NCI-H345 treated with DMSO at 0.1 percent for 48 hours (cell line): ENCODE measurements around the gene KNDC1.
"Not testable (repeated sequence)": the region's sequence is repeated elsewhere in the genome, so short reads cannot be mapped to it uniquely, and the experiment has no call there.

Experiments used
- DNase-seq: peaks from one replicate; lab custom pipeline; 2025; ENCODE audit not compliant: unreplicated experiment; lab: John Stamatoyannopoulos, UW

KNDC1 gene, protein sequence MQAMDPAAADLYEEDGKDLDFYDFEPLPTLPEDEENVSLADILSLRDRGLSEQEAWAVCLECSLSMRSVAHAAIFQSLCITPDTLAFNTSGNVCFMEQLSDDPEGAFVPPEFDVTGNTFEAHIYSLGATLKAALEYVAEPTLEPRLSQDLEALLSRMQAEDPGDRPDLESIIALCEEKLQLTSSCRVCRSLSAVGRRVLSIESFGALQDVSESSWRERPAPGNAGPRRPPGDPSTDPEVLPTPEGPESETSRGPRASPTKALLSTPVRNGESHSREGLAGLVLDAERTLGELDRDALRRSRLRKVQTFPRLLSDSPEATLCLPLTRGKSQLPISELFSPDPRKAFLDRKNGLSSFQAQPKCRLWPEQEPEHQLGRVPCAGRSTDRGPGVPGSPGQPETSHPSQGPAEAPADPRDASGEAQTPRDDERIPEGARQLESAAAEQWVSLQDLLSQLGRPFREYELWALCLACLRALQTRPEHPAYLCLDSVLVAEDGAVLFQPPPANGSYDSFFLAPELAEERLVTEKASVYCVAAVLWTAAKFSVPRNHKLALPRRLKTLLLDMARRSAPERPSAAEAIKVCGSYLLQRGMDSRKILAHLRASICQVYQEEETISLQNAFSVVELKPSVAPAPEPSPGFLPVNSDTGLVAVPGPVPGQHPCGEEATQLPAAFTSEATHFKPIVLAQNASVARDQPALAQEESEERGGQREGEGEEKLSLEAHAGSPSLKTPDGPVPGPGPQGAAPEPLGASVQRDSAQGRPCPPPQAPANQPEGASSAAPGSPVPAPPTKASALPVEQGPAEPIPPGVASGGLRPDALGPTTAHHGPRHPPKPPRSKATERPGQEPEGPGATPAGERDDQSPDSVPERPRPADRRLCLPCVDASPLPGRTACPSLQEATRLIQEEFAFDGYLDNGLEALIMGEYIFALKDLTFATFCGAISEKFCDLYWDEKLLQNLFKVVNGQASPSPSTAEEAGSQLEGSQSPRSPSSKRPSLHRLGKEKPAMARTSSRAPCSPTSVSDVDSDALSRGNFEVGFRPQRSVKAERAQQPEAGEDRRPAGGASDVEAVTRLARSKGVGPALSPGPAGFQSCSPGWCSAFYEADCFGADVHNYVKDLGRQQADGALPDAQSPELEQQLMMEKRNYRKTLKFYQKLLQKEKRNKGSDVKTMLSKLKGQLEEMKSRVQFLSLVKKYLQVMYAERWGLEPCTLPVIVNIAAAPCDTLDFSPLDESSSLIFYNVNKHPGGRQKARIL (N-terminal part only)

DNA sequence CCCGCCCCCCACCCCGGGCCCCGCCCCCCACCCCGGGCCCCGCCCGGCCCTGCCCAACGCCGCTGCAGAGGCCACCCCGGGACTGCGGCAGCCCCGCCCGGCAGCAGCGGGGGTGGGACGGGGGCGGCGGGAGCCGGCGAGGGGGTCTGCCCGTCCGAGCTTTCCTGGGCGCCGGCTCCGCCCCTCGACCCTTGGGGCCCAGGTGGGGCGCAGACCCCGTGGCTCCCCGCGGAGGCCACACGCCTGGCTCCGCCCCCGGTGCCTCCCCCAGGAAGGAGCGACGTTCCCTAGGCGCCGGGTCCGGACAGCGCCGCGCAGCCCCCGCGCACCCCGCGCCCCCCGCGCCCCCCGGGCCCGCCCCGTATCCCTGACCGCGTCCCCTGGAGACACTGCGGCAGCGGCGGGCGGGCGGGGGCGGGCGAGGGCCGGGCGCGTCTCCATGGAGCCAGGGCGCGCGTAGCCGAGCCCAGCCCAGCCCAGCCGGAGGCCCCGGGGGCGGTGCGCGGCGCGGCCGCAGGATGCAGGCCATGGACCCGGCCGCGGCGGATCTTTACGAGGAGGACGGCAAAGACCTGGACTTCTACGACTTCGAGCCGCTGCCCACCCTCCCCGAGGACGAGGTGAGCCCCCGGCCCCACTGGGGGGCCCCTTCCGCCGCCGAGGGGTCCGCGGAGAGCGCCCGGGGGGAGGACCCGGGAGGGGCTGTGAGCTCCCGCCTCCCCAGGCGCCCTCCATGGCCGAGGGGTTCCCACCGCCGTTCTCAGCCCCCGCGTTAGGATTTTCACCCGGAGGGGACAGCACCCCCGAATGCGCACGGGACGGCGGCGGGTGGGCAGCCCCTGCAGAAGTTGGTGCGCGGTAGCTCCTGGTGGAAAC, at the start of gene KNDC1:
Gene KNDC1 (plus strand): TSS at position 270 of the 876 bp plus-strand sequence. CDS start 249 bp downstream, at position 519.
- DNase-seq, result no peak

DNA sequence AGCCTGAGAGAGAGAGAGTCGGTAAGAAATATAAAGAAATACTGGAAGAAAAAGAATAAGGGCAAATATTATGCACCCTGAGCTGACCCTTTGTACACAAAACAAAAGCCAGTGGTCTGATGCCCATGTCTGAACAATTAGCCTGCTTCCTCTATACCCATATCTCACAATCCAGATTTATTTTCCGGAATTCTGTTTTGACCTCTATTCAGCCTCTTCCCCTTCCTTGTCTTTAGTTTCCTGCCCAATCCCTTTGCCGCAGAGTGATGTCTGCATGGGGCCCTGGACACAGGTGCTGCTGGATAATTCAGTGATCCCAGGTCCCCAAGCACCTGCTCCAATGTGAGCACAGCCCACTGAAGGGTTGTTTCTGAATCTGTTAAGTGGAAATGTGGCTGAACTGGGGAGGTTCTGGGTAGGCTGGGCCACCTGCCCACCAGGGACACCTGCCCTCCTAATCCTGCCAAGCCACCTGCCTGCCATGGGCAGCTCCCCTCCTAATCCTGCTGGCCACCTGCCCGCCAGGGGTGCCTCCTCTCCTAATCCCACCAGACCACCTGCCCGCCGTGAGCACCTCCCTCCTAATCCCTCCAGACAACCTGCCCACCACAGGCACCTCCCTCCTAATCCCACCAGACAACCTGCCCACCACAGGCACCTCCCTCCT, 49.3 kb upstream of the KNDC1 start:
- no peak for DNase-seq

DNA sequence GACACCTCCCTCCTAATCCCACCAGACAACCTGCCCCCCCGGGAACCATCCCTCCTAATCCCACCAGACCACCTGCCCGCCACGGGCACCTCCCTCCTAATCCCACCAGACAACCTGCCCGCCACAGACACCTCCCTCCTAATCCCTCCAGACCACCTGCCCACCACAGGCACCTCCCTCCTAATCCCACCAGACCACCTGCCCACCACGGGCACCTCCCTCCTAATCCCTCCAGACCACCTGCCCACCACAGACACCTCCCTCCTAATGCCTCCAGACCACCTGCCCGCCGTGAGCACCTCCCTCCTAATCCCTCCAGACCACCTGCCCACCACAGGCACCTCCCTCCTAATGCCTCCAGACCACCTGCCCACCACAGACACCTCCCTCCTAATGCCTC, 48.4 kb upstream of the KNDC1 start:
- not testable (repeated sequence) for DNase-seq

DNA sequence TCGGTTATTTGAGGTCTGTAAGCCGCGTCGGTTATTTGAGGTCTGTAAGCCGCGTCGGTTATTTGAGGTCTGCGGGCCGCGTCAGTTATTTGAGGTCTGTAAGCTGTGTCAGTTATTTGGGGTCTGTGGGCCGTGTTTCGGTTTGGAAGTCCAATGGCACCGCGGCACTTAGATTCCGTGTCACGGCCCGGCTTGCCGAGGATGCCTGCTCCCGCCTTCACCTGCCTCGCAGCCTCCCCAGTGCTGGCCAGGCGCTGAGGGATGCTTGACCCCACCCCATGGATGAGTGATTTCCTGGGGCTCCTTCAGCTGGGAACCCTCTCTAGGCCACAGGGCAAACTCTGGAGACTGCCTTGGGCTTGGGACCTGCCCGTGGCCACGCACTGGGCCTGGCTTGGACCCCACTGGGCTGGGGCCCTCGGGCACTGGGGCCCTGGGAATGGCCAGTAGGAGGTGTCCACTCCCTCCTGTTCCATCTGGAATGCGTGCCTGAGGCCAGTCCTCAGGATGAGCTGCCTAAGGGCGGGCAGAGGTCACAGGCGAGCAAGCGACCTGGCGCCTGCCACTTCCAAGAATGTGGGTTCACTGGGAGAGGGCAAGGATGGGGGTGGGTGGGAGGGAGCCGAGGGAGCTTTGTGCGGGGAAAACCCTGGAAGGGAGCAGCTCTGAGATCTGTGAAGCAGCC, 46.7 kb upstream of the KNDC1 start:
- DNase-seq, result no peak

DNA sequence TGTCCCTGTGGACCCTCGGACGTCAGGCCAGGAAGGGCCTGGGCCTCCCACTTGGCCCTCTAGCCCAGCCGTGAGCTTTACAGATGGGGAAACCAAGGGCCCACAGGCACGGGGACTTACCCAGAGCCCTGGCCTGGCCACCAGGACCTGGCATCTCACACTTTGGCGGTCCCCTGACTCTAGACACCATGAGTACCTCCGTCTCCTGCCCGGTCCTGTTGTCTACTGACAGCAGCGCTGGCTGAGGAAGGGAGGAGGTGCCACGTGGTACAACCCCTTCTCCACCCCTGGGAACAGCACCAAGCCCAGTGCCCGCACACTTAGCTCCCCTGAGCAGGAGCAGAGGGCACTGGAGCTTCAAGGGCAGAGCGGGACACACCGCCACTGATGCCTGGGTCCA, 46.2 kb upstream of the KNDC1 start:
- DNase-seq, result no peak

DNA sequence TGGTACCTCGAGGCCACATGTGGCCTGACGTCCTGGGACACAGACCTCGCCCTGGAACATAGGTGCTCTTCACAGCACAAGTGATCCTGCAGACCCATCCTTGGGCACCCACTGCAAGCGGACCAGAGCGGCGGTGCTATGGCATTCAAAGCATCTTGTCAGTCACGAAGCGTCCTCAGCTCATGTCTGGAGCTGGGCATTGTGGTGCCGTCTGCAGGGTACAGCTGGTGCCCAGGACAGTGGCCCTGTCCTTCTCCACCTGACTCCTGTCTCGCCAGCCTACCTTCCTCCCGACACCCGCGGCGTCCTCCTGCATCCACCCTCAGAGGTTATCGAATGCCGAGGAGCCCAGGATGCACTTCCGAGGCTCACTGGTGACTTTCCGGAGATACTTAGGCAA, 45.8 kb upstream of the KNDC1 start:
- DNase-seq, result no peak

DNA sequence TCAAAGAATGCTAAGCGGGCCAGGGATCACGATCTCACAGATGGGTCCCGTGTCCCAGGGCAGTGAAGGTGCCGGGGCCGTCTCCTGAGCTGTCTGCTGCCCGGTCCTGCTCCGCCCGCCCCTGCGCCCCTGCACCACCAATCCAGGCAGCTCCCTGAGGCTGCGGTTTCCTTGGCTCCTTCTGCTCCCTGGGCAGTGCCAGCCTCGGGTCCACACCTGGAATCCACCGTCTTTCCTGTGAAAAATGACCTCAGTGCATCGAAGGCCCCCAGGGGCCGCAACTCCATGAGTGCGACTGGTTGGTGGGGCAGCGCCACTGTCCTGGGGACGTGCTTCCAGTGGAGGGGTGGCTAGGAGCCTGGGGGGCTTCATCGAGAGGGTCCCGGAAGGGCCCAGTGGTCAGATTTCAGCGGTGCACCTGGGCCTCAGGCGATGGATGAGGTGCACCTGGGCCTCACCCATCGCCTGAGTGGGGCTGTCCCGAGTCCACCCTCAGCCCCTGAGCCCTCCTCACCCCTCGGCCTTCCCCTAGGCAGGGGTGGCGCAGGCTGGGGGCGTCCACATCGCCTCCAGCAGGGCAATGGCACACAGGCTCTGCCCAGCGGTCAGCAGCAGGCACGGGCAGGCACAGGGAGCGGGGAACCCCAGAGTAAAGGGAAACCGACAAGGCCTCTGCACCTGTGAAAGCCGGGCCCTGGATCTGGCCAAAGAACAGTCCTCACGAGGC, 45.1 kb upstream of the KNDC1 start:
- DNase-seq, result no peak

DNA sequence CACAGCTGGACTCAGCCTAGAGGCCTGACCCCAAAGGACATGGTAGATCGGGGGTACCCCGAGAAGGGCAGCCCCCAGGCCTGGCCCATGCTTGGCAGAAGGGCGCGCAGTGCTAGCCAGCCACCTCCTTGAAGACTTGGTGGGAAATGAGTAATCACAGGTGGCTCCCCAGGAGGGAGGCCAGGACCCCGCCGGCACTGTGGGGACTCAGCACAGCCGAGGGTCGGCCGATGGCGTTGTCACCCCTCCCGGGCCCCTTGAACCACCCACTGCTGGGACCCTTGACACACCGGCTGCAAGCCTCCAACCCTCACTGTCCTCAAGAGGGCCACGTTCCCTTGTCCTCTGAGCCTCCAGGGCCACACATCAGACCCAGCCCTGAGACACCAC, 44.6 kb upstream of the KNDC1 start:
- DNase-seq, result no peak

DNA sequence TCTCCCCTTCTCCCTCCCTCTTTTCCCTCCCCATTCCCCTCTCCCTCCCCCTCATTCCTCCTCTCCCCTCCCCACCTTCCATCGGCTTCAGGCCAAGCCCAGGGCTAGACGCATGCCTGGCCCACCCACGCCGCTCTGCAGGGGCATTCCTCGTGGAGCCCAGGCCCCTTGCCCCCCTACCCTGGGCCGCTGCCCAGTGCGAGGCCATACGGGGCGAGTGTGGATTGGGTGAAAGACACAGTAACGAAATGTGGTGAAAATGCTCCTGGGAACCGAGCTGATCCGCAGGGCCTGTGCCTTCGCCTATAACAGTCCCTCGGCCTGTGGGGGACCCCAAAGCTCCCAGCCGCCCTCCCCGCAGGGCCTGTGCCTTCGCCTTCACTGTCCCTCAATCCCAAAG, 44.0 kb upstream of the KNDC1 start:
- DNase-seq, result no peak

DNA sequence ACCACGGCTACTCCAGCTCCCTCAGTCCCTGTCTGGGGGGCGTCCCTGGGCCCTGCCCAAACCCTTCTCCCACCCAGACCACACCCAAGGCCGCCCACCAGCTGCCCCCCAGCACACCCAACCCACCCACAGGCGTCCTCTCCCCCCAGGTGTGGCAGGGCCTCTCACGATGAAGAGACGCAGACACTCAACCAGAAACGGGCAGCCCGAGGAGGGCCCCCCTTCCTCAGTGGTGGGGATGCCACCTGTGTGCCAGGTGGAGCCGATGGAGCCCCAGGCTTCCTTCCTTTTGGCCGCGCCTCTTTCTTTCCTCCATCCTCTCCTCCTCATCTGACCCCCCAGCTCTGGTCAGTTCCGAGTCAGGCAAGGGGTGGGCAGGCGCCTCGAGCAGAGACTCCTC, 43.6 kb upstream of the KNDC1 start:
- no peak for DNase-seq

DNA sequence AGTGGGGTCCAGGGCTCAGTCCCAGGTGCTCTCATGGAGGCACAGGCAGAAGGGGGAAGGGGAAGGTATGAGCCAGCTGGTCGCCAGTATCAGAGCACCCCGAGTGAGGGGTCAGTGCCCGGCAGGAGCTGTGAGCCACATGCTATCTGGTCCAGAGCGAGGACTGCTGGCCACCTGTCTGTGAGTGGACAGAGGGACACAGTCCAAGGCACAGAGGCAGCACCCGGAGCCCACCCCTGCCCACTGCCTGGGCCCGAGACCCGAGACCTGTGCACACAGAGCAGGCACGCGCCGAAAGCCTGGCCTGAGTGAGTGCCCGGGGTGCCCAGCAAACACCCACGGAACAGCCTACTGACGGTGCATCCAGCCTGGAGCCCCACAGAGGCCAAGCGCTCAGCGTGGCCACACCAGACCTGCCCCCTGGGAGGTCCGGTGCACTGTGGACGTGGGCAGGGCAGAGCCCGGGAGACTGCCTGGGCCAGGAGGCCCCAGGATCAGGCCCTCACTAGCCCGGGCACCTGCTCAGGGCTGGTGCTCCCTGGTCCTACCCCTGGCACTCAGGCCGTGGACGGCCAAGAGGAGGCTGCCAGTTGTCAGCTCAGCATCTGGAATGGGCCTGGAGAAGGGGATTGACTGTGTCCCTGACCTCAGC, 42.9 kb upstream of the KNDC1 start:
- DNase-seq, result no peak

DNA sequence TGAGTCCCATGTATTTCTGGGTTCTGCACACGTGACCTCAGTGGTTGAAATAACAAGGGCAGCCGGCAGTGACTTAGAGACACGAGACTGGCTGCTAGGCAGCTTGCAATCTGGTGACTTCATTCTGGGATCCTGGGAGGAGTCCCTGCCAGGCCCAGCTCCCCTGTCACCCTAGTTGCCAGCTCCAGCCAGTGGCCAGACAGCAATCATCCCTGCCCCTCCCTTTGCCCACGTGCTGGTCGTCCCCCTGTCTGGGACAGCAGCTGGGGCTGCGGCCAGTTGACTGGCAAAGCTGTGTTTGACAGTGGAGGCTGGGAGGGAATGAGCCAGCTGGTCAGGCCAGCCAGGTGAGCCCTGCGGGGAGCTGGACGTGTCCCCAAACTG, 42.3 kb upstream of the KNDC1 start:
- no peak for DNase-seq

DNA sequence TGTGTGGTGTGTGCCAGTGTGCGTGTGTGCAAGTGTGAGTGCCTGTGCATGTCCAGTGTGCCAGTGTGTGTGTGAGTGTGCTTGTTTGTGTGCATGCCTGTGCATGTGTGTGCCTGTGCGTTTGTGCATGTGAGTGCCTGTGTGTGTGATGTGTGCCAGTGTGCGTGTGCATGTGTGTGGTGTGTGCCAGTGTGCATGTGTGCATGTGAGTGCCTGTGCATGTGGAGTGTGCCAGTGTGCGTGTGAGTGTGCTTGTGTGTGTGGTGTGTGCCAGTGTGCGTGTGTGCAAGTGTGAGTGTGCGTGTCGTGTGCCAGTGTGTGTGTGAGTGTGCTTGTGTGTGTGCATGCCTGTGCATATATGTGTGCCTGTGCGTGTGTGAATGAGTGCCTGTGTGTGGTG, 38.5 kb upstream of the KNDC1 start:
- DNase-seq, result no peak

DNA sequence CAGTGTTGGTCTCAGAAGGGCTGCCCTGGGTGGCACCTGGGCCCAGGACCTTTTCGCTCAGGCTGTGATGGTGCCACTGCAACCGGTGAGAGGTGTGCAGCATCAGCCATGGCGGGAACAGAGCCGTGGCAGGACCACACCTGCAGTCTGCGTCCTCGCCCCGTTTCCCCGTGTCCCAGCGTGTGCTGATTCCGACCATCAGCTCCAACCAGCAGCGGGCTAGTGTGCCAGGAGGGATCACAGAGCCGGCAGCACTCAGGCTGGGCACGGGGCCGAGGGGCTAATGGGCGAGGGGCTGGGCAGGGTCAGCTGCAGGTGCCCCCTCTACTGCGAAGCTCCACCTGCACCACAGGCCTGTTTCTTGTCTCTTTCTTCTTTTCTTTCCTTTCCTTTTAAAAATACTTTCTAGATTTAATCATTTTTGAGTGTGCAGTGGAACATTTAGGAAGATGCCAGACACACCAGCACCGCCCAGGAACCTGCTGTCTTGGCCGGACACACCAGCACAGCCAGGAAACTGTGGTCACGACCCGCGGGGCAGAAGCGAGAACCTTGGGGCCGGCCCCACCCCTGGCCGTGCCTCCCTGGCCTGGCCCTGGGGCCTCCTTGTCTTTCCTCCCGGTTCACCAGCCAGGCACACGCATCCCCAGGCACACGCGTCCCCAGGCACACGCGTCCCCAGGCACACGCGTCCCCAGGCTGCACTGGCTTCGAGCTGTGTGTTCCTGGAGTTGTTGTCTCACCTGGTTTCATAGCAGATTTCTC, 37.7 kb upstream of the KNDC1 start:
- DNase-seq, result no peak

DNA sequence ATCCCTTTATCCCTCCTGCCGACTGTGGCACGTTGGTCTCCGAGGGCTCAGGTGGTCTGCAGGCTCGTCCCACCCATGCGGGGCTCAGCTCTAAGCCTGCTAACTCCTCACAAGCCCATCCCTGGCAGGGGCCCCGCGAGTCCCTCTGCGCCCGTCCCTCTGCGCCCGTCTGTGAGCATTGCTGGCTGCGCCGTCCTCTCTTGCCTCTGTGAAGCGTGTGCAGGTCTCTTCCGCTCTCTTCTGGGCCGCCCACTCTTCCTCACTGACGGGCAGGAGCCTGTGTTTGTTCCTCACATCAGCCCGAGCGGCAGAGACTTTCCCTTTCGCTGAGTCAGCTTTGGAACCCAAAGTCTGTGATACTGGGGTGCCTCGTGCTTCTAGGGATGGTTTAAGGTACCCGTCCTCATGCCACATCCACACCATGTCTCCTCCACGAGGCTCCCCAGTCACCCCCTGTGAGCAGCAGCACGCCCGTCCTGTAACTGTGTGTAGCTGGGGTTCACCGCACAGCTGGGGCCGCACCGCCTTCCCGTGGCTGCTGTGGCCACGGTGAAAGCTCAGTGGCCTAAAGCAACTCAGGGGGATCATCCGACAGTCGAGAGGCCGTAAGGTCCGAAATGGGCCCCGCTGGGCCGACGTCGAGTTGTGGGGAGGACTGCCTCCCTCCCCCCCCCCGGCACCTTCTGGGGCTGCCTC, 36.8 kb upstream of the KNDC1 start:
- DNase-seq, result no peak

DNA sequence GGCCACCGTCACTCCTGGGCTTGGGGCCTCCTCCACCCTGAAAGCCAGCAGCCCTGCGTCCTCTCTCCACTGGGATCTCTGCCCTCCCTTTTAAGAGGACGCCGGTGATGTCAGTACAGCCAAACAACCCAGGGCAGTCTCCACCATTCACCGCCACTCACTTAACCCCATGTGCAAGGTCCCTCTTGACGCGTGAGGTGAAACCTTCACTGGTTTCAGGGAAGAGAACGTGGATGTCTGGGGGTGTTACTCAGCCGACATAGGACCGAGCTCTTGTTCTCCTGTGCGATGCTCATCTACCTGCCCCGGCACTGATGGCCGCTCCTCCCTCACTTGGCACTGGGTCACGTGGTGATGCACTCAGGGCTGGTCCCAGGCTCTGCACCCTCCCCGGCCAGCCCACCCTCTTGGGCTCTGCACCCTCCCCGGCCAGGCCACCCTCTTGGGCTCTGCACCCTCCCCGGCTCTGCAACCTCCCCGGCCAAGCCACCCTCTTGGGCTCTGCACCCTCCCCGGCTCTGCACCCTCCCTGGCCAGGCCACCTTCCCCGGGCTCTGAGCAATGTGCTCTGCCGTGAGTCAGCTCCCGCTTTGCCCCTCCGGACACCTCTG, 36.2 kb upstream of the KNDC1 start:
- DNase-seq, result no peak
